ENCODE measurements around the gene PCNT. TPM values are rescaled to one million over a fixed set of nuclear protein-coding genes. Genes with fewer than 3 reads are reported as not detected.

Gene PCNT
- total RNA-seq, 4 donors from 2014 or later = 42.8 to 58.6 (median 45.9) TPM

- H3K4me1 ChIP-seq = no peaks in the 10 kb centered on the region
- 92 to 93% methylated on average over 12 of the region's 12 CpGs for WGBS, 2 donors
- peaks cover 0 to 87% (median 0%) of the 10 kb centered on the region in 3 donors for H3K36me3 ChIP-seq
- H3K27me3 ChIP-seq = no peaks in the 10 kb centered on the region
- no peaks in the 10 kb centered on the region for H3K9me3 ChIP-seq
- no peak overlapping the region for H3K27ac ChIP-seq
- no peak for DNase-seq (ENCODE audit: low spot score in 2 of 2)
- TF ChIP-seq POLR2A (IDR thresholded peaks at IDR 0.05) (no peak), EP300 (IDR thresholded peaks at IDR 0.05) (no peak)
- TF ChIP-seq, protein P1, sequence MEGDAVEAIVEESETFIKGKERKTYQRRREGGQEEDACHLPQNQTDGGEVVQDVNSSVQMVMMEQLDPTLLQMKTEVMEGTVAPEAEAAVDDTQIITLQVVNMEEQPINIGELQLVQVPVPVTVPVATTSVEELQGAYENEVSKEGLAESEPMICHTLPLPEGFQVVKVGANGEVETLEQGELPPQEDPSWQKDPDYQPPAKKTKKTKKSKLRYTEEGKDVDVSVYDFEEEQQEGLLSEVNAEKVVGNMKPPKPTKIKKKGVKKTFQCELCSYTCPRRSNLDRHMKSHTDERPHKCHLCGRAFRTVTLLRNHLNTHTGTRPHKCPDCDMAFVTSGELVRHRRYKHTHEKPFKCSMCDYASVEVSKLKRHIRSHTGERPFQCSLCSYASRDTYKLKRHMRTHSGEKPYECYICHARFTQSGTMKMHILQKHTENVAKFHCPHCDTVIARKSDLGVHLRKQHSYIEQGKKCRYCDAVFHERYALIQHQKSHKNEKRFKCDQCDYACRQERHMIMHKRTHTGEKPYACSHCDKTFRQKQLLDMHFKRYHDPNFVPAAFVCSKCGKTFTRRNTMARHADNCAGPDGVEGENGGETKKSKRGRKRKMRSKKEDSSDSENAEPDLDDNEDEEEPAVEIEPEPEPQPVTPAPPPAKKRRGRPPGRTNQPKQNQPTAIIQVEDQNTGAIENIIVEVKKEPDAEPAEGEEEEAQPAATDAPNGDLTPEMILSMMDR (IDR thresholded peaks at IDR 0.05) = no peak
- no peak overlapping the region for H3K4me3 ChIP-seq
These were observed 98.8 kb downstream of the PCNT start for GRCh38 chr21:46422636-46423241.

DNA sequence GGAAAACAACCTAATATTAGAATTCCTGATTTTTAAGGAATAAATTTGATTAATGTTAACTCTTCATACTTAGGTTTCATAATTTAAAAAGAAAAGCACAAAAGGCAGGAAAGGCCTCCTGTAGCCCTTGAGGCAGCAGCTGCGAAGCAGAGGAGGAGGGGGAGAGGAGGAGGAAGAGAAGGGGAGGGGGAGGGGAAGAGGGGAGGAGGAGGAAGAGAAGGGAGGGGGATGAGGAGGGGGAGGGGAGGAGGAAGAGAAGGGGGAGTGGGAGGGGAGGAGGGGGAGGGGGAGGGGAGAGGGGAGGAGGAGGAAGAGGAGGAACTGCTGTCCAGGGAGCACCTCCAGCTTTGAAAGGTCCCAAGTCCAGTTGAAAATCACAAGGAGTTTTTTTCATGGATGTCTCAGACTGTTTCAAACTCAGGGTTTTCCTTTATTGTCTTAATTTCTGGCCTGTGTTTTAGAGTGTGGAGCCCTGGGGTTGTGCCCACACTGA, 99.6 kb downstream of the PCNT start:
- Histone ChIP-seq H3K4me3 (no peak overlapping the region), H3K27ac (no peak overlapping the region), H3K9me3 (no peaks in the 10 kb centered on the region), H3K36me3 (peaks cover 0 to 88% (median 6%) of the 10 kb centered on the region in 3 donors), H3K4me1 (no peaks in the 10 kb centered on the region), H3K27me3 (no peaks in the 10 kb centered on the region)
- WGBS, 2 donors = 38 to 71% methylated on average over 1 of the region's 1 CpG
- TF ChIP-seq POLR2A (IDR thresholded peaks at IDR 0.05) (no peak), EP300 (IDR thresholded peaks at IDR 0.05) (no peak)
- TF ChIP-seq, protein P1 (IDR thresholded peaks at IDR 0.05) = no peak
- no peak for DNase-seq (ENCODE audit: low spot score in 2 of 2)

GRCh38 chr21:46424039-46424591, 100.2 kb downstream of the PCNT start:
- Histone ChIP-seq H3K27me3 (no peaks in the 10 kb centered on the region), H3K27ac (no peak overlapping the region), H3K4me1 (no peaks in the 10 kb centered on the region), H3K36me3 (peaks cover 0 to 88% (median 8%) of the 10 kb centered on the region in 3 donors), H3K4me3 (no peak overlapping the region), H3K9me3 (no peaks in the 10 kb centered on the region)
- DNase-seq (ENCODE audit: low spot score in 2 of 2) = no peak
- 78 to 79% methylated on average over 17 of the region's 17 CpGs for WGBS, 2 donors
- no peak for TF ChIP-seq EP300 (IDR thresholded peaks at IDR 0.05)
- no peak for TF ChIP-seq POLR2A (IDR thresholded peaks at IDR 0.05)
- TF ChIP-seq, protein P1 (IDR thresholded peaks at IDR 0.05) = no peak

GRCh38 chr21:46424621-46425020, 100.7 kb downstream of the PCNT start:
- no peak overlapping the region for H3K4me3 ChIP-seq
- H3K36me3 ChIP-seq = peaks cover 0 to 88% (median 8%) of the 10 kb centered on the region in 3 donors
- no peak for DNase-seq (ENCODE audit: low spot score in 2 of 2)
- no peaks in the 10 kb centered on the region for H3K27me3 ChIP-seq
- H3K4me1 ChIP-seq = no peaks in the 10 kb centered on the region
- H3K27ac ChIP-seq = peak overlapping the region in 1 of 4 donors; percentile 60
- TF ChIP-seq POLR2A (IDR thresholded peaks at IDR 0.05) (no peak), EP300 (IDR thresholded peaks at IDR 0.05) (no peak)
- TF ChIP-seq, protein P1 (IDR thresholded peaks at IDR 0.05) = no peak
- no peaks in the 10 kb centered on the region for H3K9me3 ChIP-seq
- WGBS, 2 donors = 84 to 88% methylated on average over 13 to 14 of the region's 14 CpGs

DNA sequence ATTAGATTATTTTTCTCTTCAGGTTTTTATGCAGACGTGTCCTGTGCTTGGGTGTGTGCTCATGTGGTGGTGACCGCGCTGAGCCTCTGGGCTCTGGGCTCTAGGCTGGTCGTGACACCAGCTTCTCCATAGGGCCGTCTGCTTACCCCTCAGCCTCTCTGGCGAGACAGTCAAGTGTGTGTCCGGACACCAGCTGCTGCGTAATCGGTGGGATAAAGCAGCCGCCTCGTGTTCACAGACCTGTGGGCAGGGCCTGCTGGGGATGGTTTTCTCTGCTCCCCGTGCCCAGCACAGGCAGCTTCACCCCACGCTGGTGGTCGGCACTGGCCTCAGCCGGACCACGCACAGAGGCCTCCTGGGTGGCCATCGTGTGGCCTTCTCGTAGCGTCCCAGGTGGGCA, 101.1 kb downstream of the PCNT start:
- no peaks in the 10 kb centered on the region for H3K27me3 ChIP-seq
- TF ChIP-seq POLR2A (IDR thresholded peaks at IDR 0.05) (no peak), EP300 (IDR thresholded peaks at IDR 0.05) (no peak)
- TF ChIP-seq, protein P1 (IDR thresholded peaks at IDR 0.05) = no peak
- peaks cover 0 to 88% (median 9%) of the 10 kb centered on the region in 3 donors for H3K36me3 ChIP-seq
- H3K4me1 ChIP-seq = no peaks in the 10 kb centered on the region
- H3K4me3 ChIP-seq = no peak overlapping the region
- peak overlapping the region in 1 of 4 donors; percentile 60 for H3K27ac ChIP-seq
- 91 to 95% methylated on average over 17 to 18 of the region's 19 CpGs for WGBS, 2 donors
- H3K9me3 ChIP-seq = no peaks in the 10 kb centered on the region
- no peak for DNase-seq (ENCODE audit: low spot score in 2 of 2)

Measured in tibial nerve (tissue), 4 donors.